Measurements from ENCODE around the gene TSFM.

TSFM gene

DNA sequence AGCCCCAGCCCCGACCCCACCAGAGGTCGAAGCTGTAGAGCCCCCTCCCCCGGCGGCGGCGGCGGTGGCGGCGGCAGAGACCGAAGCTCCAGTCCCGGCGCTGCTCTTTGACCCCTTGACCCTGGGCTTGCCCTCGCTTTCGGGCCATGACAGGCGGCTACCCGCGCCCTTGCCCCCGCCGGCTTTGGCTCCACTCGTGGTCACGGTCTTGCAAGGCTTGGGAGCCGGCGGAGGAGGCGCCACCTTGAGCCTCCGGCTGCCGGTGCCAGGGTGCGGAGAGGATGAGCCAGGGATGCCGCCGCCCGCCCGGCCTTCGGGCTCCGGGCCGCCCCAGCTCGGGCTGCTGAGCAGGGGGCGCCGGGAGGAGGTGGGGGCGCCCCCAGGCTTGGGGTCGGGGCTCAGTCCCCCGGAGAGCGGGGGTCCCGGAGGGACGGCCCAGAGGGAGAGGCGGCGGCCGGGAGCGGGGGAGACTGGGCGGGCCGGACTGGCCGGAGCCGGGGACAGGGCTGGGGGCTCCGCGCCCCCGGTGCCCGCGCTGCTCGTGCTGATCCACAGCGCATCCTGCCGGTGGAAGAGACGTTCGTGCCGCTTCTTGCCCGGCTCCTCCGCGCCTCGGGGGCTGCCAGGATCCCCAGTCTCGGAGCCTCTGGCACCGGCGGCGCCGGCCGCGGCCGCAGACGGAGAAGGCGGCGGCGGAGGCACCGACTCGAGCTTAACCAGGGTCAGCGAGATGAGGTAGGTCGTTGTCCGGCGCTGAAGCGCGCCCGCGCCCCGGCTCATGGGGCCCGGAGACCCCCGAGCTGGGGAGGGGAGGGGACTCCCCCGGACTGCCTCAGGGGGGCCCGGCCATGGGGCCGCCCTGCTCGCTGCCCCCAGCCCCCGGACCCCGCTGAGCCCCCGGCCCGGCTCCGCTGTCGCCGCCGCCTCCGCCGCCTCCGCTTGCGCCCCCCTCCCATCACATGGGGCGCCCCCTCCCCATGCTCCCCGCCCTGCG lies 44.8 kb upstream of the TSFM start:
- H3K4me3 ChIP-seq (ENCODE audit: low read length), result no peak overlapping the region
- TF ChIP-seq, protein P1, sequence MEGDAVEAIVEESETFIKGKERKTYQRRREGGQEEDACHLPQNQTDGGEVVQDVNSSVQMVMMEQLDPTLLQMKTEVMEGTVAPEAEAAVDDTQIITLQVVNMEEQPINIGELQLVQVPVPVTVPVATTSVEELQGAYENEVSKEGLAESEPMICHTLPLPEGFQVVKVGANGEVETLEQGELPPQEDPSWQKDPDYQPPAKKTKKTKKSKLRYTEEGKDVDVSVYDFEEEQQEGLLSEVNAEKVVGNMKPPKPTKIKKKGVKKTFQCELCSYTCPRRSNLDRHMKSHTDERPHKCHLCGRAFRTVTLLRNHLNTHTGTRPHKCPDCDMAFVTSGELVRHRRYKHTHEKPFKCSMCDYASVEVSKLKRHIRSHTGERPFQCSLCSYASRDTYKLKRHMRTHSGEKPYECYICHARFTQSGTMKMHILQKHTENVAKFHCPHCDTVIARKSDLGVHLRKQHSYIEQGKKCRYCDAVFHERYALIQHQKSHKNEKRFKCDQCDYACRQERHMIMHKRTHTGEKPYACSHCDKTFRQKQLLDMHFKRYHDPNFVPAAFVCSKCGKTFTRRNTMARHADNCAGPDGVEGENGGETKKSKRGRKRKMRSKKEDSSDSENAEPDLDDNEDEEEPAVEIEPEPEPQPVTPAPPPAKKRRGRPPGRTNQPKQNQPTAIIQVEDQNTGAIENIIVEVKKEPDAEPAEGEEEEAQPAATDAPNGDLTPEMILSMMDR (conservative IDR thresholded peaks at IDR 0.05; ENCODE audit: low read depth, low read length), result peak; percentile 34
- DNase-seq (ENCODE audit: low read depth), result no peak

DNA sequence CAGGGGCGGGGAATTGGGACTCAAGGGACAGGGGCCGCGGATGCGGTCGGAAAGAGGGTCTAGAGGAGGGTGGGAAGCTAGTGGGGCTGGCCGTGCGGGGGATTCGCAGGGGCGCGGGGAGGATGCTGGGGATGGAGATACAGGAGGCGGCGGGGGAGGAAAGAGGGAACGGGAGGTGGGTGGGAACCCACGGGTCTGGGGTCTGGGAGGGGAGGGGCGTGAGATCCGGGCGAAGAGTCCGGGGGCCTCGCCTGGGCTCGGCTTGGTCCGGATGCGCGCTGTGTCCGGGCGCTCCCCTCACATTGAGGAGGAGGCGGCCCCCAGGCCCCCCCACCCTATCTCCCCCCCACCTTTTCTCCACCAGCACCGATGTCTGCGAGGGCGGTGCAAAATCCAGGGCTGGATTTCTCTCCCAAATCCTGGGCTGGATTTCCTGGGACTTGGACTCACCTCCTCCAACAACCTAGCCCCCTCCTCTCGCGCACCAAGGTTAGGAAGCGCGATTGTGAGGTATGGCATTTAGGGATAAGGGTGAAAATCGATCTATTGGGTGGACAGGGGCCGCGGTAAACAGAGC lies 43.8 kb upstream of the TSFM start, which contains the start of gene AGAP2:
AGAP2 (minus strand) TSS at position 82 of the 577 bp plus-strand sequence. CDS start 496 bp downstream, outside the sequence.
- peak within 1 kb of the TSS; percentile 3 for H3K4me3 ChIP-seq (ENCODE audit: low read length)
- DNase-seq (ENCODE audit: low read depth), result no peak
- TF ChIP-seq, protein P1 (conservative IDR thresholded peaks at IDR 0.05; ENCODE audit: low read depth, low read length), result no peak

DNA sequence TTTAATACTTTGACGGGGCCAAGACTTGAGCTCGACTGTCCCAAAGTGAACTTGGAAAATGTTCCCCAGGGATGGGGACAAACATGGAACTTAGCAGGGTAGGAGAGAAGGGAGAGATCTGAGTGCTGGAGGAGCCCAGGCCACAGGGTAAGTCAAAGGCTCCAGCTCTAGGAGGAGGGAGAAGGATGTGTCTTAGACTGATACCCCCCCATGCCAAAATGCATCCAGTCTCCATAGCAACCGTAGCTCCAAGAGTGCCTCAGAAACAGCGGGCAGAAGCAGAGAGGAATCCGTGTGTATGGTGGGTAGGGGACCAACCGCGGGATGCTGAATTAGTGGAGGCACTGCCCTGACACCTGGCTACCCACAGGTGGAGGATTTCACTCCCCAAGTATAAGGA lies 43.2 kb upstream of the TSFM start:
- TF ChIP-seq, protein P1 (conservative IDR thresholded peaks at IDR 0.05; ENCODE audit: low read depth, low read length), result no peak
- no peak overlapping the region for H3K4me3 ChIP-seq (ENCODE audit: low read length)
- no peak for DNase-seq (ENCODE audit: low read depth)

DNA sequence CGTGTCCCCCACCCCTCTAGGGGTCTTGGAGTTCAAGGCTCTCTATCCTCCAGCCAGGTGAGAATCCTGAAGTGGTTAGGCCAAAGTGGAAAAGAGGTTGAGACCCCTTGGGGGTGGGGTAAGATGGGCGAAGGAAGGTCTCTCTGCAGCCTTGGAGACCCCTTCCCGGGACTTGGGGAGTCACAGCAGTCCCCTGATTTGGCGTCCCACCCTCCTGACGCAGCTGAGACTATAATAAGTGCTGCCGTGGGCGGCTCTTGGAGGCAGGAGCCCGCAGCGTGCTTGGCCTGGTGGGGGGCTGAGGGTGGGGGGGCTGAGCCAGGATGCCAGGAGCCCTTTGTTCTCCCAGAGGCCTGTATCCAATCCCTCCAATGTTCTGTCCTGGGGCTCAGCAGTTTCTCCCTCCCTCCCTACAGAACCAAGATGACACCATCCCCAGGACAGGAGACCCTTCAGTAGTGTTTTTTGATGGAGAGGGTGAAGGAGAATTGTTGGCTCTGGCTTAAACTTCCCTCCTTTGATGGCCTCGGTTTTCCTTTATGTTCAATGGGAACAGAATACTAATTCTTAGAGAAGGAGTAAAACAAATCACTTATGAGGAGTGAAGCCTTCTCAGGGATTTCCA lies 42.6 kb upstream of the TSFM start:
- H3K4me3 ChIP-seq (ENCODE audit: low read length), result no peak overlapping the region
- TF ChIP-seq, protein P1 (conservative IDR thresholded peaks at IDR 0.05; ENCODE audit: low read depth, low read length), result no peak
- DNase-seq (ENCODE audit: low read depth), result no peak

DNA sequence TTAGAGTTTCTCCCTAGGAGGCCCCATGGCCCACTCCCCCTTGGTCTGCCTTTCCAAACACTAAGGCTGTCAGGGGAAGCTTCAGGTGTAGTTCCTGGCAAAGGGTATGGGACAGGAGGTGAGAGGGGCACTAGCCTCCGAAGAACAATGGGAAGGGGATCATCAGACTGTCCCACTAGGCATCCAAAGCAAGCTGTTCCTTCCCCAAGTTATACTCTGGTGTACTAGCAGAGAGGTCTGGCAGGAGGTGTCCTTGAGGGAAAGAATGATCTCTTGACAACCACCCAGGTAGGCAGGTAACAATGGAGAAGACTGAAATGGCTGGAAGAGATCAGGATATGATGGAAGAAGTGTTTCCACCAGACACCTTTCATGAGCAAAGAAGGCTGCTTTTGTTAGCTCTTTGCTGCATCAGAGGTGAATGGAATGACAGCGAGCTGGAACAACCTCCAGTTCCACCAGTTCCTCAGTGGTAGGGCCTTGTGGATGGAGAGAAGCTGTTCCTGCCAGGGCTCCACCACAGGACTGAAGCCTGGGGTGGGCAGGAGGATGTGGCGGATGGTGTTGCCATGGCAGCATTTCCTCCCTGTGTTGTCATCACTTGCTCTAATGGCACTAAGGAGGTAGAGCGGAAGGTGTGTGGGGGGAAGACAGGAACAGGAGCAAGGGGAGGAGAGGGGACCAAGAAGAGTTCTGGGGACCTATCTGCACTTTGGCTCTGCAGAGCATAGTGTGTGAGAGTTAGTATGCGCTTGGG lies 41.8 kb upstream of the TSFM start:
- H3K4me3 ChIP-seq (ENCODE audit: low read length), result no peak overlapping the region

DNA sequence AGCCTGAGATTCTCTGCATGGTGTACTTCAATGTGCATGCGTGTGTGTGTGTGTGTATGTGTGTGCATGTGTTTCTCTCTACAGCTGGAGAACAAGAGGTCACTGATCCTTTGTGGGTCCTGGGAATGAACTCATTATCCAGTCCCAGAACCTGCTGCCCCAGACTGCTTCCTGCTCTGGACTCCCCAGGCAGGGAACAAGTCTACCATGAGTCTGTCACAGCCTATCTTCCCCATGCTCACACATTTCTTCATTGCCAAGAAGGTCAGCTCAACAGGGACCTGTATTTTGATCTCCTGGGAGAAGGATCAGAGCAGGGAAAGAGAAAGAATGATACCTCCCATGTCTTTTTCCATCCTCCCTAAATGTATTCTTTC lies 41.2 kb upstream of the TSFM start:
- TF ChIP-seq, protein P1 (conservative IDR thresholded peaks at IDR 0.05; ENCODE audit: low read depth, low read length), result no peak
- no peak for DNase-seq (ENCODE audit: low read depth)
- no peak overlapping the region for H3K4me3 ChIP-seq (ENCODE audit: low read length)

More for the DNA sequence above, 41.8 kb upstream of the TSFM start:
- no peak for DNase-seq (ENCODE audit: low read depth)
- TF ChIP-seq, protein P1 (conservative IDR thresholded peaks at IDR 0.05; ENCODE audit: low read depth, low read length), result no peak
